BLaER1 treated with 17β-estradiol and CSF1 and Interleukin-3, amounts not matched to agents 10 nM and 100 nM (cell line): Measurements from ENCODE around the gene CREBL2.
"Not testable (repeated sequence)": the region's sequence is repeated elsewhere in the genome, so short reads cannot be mapped to it uniquely, and the experiment has no call there.

Experiments used
- H3K27ac ChIP-seq, 11 experiments: shearing (Covaris generic); formaldehyde crosslinking; 2 replicates each; pipeline ENCODE4 v1.8.1; 2022
- H3K27me3 ChIP-seq, 11 experiments: shearing (Covaris generic); formaldehyde crosslinking; 2 replicates each; pipeline ENCODE4 v1.8.1; 2022
- H3K36me3 ChIP-seq, 11 experiments: shearing (Covaris generic); formaldehyde crosslinking; 2 replicates each; pipeline ENCODE4 v1.8.1; 2022
- H3K4me1 ChIP-seq, 10 experiments: shearing (Covaris generic); formaldehyde crosslinking; 2 replicates each; pipeline ENCODE4 v1.8.1; 2022
- H3K4me2 ChIP-seq, 11 experiments: shearing (Covaris generic); formaldehyde crosslinking; 2 replicates each; pipeline ENCODE4 v1.8.1; 2022
- H3K4me3 ChIP-seq, 10 experiments: shearing (Covaris generic); formaldehyde crosslinking; 2 replicates each; pipeline ENCODE4 v1.8.1; 2022
- H3K9ac ChIP-seq, 11 experiments: shearing (Covaris generic); formaldehyde crosslinking; 2 replicates each; pipeline ENCODE4 v1.8.1; 2022
- H3K9me3 ChIP-seq, 11 experiments: shearing (Covaris generic); formaldehyde crosslinking; replicated peaks in 1 of 11; 2 replicates each; pipeline ENCODE4 v1.8.1; 2022
- H4K20me1 ChIP-seq, 11 experiments: shearing (Covaris generic); formaldehyde crosslinking; 2 replicates each; pipeline ENCODE4 v1.8.1; 2022
- Cebpa-rat ChIP-seq, 11 experiments: shearing (Covaris generic); IDR thresholded peaks; 2 replicates each; pipeline ENCODE4 v1.8.1; 2022

CREBL2 gene

DNA sequence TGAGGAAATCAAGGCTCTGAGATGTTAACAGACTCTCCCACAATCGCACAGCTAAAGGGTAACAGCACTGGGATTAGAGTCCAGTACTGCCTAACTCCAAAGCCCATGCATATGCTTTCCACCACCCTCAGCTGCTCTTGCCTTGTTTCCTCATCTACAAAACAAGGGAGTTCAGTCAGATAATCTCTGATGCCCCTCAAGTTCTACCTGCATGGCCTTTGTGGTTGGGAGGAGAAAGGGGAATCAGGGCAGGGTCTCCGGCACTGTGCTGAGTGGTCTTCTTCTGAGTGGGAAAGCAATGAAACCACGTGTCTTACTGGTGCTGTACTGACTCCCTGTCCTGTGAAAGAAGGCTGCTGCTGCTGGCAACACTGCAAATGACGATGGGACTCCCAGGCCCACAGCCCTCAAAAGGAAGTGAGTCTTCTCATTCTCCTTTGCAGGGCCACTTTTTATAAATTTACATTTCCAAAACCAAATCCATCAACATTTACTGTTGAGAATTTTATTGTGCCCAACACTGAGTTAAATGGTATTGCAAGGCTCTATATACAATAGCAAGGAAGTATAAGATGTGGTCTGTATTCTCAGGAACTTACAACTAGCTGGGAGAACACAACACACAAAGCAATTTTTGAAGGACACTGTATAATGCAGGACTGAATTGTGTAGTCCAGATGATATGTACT, 29.3 kb upstream of the CREBL2 start:
- Histone ChIP-seq H3K9me3 (no peaks in the 10 kb centered on the region), H3K36me3 (no peaks in the 10 kb centered on the region), H3K4me3 (no peak overlapping the region), H3K4me1 (peaks cover 0 to 12% (median 0%) of the 10 kb centered on the region in 10 experiments; a peak in 1 of 20 replicates), H4K20me1 (no peaks in the 10 kb centered on the region), H3K4me2 (no peak overlapping the region), H3K9ac (no peak overlapping the region), H3K27ac (no peak overlapping the region), H3K27me3 (no peaks in the 10 kb centered on the region)
- no peak for TF ChIP-seq Cebpa-rat (IDR thresholded peaks at IDR 0.05)

DNA sequence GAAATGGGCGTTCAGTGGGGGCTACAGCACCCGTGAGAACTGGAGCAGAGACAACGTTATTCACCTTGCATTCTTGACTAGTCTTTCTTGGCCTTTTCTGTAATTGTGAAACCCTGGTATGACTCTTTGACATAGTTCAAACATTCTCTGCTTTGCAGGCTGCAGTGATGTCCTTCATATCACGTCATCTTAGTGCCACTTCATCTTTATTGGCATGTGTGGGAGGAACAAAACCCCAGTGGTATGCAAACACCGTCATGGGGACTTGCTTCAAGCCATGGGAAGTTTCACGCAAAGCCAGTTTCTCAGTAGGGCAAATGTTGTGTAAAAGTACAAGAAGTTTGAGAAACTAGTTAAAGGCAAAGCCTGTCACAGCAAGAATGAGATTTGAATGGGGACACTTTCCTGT, 28.8 kb upstream of the CREBL2 start:
- TF ChIP-seq Cebpa-rat (IDR thresholded peaks at IDR 0.05), result no peak
- Histone ChIP-seq H3K27me3 (no peaks in the 10 kb centered on the region), H3K4me3 (no peak overlapping the region), H3K9me3 (no peaks in the 10 kb centered on the region), H3K4me2 (no peak overlapping the region), H3K9ac (no peak overlapping the region), H3K36me3 (no peaks in the 10 kb centered on the region), H3K27ac (no peak overlapping the region), H4K20me1 (no peaks in the 10 kb centered on the region), H3K4me1 (peaks cover 0 to 12% (median 0%) of the 10 kb centered on the region in 10 experiments; a peak in 1 of 20 replicates)

DNA sequence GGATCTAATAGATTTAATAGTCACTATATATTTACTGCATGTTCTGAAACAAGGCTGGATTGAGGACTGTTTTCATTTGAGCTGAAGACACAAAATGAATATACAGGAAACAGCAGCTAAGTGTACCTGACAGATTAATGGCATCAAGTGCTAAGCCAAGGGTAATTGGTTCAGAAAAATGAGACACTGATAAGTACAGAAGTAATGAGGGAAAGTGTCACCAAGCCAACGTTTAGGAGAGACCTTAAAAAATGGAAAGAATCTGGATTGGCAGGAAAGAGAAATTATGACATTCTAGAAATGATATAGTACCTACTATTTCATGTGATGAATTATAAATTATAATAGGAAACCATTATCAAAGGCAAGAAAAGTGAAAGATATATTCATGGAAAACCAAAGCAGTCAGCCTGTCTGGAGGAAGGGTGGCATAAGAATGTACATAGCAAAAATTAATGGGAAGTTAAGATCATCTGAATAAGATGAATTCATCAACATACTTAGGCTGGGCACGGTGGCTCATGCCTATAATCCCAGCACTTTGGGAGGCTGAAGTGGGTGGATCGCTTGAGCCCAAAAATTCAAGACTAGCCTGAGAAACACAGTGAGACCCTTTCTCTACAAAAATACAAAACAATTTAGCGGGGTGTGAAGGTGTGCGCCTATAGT, 28.0 kb upstream of the CREBL2 start:
- Histone ChIP-seq H4K20me1 (no peaks in the 10 kb centered on the region), H3K4me3 (no peak overlapping the region), H3K36me3 (no peaks in the 10 kb centered on the region), H3K27ac (no peak overlapping the region), H3K9me3 (no peaks in the 10 kb centered on the region), H3K4me2 (no peak overlapping the region), H3K4me1 (peaks cover 0 to 12% (median 0%) of the 10 kb centered on the region in 10 experiments; a peak in 1 of 20 replicates), H3K9ac (no peak overlapping the region), H3K27me3 (no peaks in the 10 kb centered on the region)
- no peak for TF ChIP-seq Cebpa-rat (IDR thresholded peaks at IDR 0.05)

DNA sequence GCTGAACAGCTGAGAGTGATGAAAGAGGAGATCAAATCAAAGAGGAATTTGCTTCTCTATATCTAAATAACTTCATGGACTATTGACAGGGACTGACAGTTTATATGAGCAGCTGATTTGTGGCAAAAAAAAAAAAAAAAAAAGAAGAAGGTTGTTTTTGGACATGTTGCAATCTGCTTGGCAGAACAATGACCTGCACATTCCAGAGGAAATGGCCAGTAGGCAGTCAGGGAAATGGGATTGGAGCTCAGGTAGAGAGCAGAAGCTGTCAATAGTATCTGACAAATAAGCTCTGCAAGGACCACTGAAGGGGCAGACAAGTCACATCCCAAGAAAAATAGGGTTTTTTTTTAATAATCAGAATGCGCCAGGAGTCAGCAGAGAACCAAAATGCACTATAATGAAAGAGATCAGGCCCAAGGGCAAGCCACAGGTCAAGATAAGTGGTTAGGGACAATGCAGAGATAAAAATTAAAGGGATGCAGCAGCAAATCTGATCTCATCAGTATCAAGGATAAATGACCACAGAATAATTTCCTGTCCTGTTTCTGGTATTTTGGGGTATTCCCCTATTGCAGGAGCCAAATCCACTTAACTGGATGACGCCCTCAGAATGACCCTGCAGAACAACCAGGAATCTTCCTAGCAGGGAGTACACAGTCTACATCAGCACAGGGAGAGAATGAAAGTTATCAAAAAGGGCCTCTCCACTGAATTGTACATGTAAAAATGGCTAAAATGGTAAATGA, 26.4 kb upstream of the CREBL2 start:
- Histone ChIP-seq H3K36me3 (no peaks in the 10 kb centered on the region), H3K27me3 (no peaks in the 10 kb centered on the region), H3K9ac (no peak overlapping the region), H3K4me2 (no peak overlapping the region), H3K27ac (no peak overlapping the region), H3K9me3 (0 out of 22 replicates have a peak, but pooled peaks cover 0 to 4% (median 0%) of the 10 kb centered on the region in 11 experiments), H3K4me3 (no peak overlapping the region), H3K4me1 (peaks cover 0 to 12% (median 0%) of the 10 kb centered on the region in 10 experiments; a peak in 1 of 20 replicates), H4K20me1 (no peaks in the 10 kb centered on the region)
- no peak for TF ChIP-seq Cebpa-rat (IDR thresholded peaks at IDR 0.05)

DNA sequence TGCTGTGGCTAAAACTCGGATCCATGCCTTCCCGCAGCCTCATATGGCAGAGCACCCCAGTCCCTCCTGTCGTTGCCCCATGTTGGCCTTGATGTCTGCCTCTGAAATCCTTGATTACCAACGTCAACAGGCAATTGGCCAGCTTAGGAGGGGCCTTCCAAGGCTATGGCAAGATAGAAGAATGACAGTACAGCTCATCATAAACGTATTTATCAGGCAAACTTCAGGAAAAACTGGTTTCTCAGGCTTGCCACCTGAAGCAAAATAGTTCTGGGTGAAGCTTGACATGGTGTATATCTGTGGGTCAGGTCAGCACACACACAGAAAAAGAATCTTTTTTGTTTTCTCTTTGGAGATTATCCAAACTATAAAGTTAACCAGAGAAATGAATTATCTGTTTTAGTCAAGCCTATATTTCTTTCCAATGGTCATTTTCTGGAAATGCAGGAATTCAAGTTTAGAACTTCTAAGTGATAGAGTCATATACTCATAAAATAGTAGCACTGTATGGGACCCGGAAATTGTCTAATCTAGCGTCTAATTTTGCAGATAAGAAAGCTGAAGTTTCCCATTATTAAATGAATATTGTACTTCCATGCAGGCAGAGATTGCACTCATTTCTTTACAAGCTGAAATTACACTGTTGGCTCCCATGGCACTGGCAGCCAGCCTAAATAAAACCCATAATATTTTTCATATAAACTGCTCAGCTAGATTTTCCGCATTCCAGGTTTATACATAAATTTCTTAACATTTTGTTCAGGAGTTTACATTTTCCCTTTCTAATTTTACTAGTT, 24.6 kb upstream of the CREBL2 start:
- H3K27me3 ChIP-seq, result no peaks in the 10 kb centered on the region
- peaks cover 0 to 11% (median 0%) of the 10 kb centered on the region in 10 experiments; a peak in 1 of 20 replicates for H3K4me1 ChIP-seq
- TF ChIP-seq Cebpa-rat (IDR thresholded peaks at IDR 0.05), result no peak
- no peak overlapping the region for H3K27ac ChIP-seq
- H3K9me3 ChIP-seq, result 0 out of 22 replicates have a peak, but pooled peaks cover 0 to 4% (median 0%) of the 10 kb centered on the region in 11 experiments
- no peaks in the 10 kb centered on the region for H3K36me3 ChIP-seq
- H3K9ac ChIP-seq, result no peak overlapping the region
- no peaks in the 10 kb centered on the region for H4K20me1 ChIP-seq
- no peak overlapping the region for H3K4me2 ChIP-seq
- H3K4me3 ChIP-seq, result no peak overlapping the region

DNA sequence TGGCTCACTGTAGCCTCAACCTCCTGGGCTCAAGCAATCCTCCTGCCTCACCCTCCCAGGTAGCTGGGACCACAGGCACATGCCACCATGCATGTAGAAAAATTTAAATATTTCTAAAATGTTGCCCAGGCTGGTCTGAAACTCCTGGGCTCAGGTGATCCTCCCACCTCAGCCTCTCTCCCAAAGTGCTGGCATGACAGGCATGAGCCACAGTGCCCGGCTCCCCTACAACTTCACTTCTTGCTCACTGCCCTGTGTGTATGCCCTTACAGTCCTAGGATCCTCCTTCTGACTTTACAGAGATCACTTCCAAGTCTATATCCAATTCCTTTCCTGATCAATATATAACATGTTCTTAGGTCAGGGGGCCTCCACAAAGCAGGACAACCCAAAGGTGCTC, 23.8 kb upstream of the CREBL2 start:
- H3K4me2 ChIP-seq, result no peak overlapping the region
- no peaks in the 10 kb centered on the region for H3K36me3 ChIP-seq
- H3K4me3 ChIP-seq, result no peak overlapping the region
- H3K9me3 ChIP-seq, result 0 out of 22 replicates have a peak, but pooled peaks cover 0 to 4% (median 0%) of the 10 kb centered on the region in 11 experiments
- peaks cover 0 to 5% (median 0%) of the 10 kb centered on the region in 10 experiments; a peak in 1 of 20 replicates for H3K4me1 ChIP-seq
- H3K27me3 ChIP-seq, result no peaks in the 10 kb centered on the region
- no peaks in the 10 kb centered on the region for H4K20me1 ChIP-seq
- H3K9ac ChIP-seq, result no peak overlapping the region
- no peak for TF ChIP-seq Cebpa-rat (IDR thresholded peaks at IDR 0.05)
- no peak overlapping the region for H3K27ac ChIP-seq

DNA sequence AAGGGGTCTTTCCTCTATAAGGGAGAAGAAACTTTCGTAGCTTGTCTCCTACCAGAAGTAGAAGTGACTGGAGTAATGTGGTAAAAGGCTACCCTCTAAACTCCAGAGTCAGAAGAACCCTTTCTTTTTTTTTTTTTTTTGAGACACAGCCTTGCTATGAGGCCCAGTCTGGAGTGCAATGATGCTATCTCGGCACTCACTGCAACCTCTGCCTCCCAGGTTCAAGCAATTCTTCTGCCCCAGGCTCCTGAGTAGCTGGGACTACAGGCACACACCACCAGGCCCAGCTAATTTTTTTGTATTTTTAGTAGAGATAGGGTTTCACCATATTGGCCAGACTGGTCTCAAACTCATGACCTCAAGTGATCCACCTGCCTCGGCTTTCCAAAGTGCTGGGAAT, 23.2 kb upstream of the CREBL2 start:
- H3K4me2 ChIP-seq, H3K27ac ChIP-seq, H3K9ac ChIP-seq: not testable (repeated sequence)

DNA sequence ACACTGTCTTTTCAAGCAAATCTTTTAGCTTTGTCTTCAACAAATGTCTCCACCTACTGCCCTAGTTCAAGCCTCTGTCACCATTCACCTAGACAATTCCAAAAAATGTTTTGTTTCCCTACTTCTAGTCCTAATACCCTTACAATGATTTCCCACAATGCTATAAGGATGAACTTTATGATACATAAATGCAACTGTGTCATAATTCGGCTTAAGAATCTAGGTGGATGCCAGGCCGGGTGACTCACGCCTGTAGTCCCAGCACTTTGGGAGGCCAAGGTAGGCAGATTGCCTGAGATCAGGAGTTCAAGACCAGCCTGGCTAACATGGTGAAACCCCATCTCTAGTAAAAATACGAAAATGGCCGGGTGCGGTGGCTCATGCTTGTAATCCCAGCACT, 20.7 kb upstream of the CREBL2 start:
- H4K20me1 ChIP-seq, result no peaks in the 10 kb centered on the region
- no peaks in the 10 kb centered on the region for H3K4me1 ChIP-seq
- 0 out of 22 replicates have a peak, but pooled peaks cover 0 to 4% (median 0%) of the 10 kb centered on the region in 11 experiments for H3K9me3 ChIP-seq
- no peaks in the 10 kb centered on the region for H3K36me3 ChIP-seq
- H3K9ac ChIP-seq, result no peak overlapping the region
- H3K4me2 ChIP-seq, result no peak overlapping the region
- no peak overlapping the region for H3K27ac ChIP-seq
- H3K4me3 ChIP-seq, result no peak overlapping the region
- H3K27me3 ChIP-seq, result no peaks in the 10 kb centered on the region
- TF ChIP-seq Cebpa-rat (IDR thresholded peaks at IDR 0.05), result no peak

More for the DNA sequence above, 23.2 kb upstream of the CREBL2 start:
- H3K36me3 ChIP-seq, H3K27me3 ChIP-seq, H3K9me3 ChIP-seq, H3K4me3 ChIP-seq, H3K4me1 ChIP-seq, H4K20me1 ChIP-seq: not testable (repeated sequence)

DNA sequence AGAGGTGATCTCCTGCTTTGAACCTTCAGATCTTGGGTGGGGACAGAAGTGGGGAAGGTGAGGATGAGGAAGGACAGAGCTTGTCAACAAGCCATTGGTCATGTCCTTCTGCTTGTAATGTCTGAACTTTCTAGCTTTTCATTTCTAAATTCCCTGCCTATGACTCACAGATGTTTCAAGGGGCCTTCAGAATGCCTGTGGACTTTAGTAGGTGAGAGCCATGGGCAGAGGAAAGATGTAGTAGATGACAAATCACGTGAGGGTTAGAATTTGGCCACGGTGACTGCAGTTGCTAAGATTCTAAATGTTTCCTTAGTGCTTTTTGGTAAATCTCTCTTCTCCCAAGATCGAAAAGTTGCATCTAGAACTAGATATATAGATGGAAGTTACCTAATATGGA, 18.7 kb upstream of the CREBL2 start:
- Histone ChIP-seq H3K27ac (no peak overlapping the region), H3K4me2 (no peak overlapping the region)

DNA sequence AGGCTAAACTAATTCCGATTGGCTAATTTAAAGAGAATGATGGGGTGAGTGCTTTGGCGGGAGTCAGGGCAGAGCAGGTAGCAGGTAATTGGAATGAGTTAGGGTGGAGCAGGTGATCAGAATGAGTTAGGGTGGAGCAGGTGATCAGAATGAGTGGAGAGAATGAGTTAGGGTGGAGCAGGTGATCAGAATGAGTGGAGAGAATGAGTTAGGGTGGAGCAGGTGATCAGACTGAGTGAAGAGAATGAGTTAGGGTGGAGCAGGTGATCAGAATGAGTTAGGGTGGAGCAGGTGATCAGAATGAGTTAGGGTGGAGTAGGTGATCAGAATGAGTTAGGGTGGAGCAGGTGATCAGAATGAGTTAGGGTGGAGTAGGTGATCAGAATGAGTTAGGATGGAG, 15.7 kb upstream of the CREBL2 start:
- not testable (repeated sequence) for H3K4me2 ChIP-seq, H3K27me3 ChIP-seq, H3K4me3 ChIP-seq, H3K36me3 ChIP-seq, H3K9me3 ChIP-seq, H3K9ac ChIP-seq, H3K27ac ChIP-seq, H4K20me1 ChIP-seq
- H3K4me1 ChIP-seq, result peaks cover 0 to 11% (median 2%) of the 10 kb centered on the region in 10 experiments; a peak in 8 of 20 replicates

More for the DNA sequence above, 18.7 kb upstream of the CREBL2 start:
- H3K9ac ChIP-seq, result no peak overlapping the region
- no peak for TF ChIP-seq Cebpa-rat (IDR thresholded peaks at IDR 0.05)
- H3K4me3 ChIP-seq, result no peak overlapping the region
- no peaks in the 10 kb centered on the region for H4K20me1 ChIP-seq
- no peaks in the 10 kb centered on the region for H3K4me1 ChIP-seq
- 0 out of 22 replicates have a peak, but pooled peaks cover 0 to 4% (median 0%) of the 10 kb centered on the region in 11 experiments for H3K9me3 ChIP-seq
- H3K27me3 ChIP-seq, result no peaks in the 10 kb centered on the region
- no peaks in the 10 kb centered on the region for H3K36me3 ChIP-seq

DNA sequence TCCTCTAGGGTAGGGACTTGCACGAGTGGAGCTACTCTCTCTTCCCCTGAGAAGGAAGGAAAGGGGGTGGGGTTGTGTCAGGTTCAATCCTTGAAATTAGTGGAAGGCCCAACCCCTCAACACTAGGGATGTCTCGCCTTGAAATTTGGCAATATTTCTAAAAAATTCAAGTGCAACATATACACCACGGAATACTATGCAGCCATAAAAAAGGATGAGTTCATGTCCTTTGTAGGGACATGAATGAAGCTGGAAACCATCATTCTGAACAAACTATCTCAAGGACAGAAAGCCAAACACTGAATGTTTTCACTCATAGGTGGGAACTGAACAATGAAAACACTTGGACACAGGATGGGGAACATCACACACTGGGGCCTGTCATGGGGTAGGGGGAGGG, 15.1 kb upstream of the CREBL2 start:
- H3K36me3 ChIP-seq, H3K4me2 ChIP-seq, H3K27ac ChIP-seq, H4K20me1 ChIP-seq, H3K27me3 ChIP-seq, H3K9ac ChIP-seq, H3K4me3 ChIP-seq, H3K9me3 ChIP-seq: not testable (repeated sequence)
- H3K4me1 ChIP-seq, result peaks cover 0 to 18% (median 2%) of the 10 kb centered on the region in 10 experiments; a peak in 8 of 20 replicates
